ENCODE results near the gene NDUFV1.
"Not testable (repeated sequence)": the region's sequence is repeated elsewhere in the genome, so short reads cannot be mapped to it uniquely, and the experiment has no call there.

The NDUFV1 gene

GRCh38 chr11:67614730-67615714, 8.3 kb downstream of the NDUFV1 start:
- DNase-seq (ENCODE audit: low spot score): peak; percentile 73
- TF ChIP-seq CTCF (IDR thresholded peaks at IDR 0.05; ENCODE audit: extremely low read depth, missing control alignments): peak; percentile 52

GRCh38 chr11:67615728-67616430, 9.1 kb downstream of the NDUFV1 start:
- DNase-seq (ENCODE audit: low spot score): no peak
- TF ChIP-seq CTCF (IDR thresholded peaks at IDR 0.05; ENCODE audit: extremely low read depth, missing control alignments): no peak

DNA sequence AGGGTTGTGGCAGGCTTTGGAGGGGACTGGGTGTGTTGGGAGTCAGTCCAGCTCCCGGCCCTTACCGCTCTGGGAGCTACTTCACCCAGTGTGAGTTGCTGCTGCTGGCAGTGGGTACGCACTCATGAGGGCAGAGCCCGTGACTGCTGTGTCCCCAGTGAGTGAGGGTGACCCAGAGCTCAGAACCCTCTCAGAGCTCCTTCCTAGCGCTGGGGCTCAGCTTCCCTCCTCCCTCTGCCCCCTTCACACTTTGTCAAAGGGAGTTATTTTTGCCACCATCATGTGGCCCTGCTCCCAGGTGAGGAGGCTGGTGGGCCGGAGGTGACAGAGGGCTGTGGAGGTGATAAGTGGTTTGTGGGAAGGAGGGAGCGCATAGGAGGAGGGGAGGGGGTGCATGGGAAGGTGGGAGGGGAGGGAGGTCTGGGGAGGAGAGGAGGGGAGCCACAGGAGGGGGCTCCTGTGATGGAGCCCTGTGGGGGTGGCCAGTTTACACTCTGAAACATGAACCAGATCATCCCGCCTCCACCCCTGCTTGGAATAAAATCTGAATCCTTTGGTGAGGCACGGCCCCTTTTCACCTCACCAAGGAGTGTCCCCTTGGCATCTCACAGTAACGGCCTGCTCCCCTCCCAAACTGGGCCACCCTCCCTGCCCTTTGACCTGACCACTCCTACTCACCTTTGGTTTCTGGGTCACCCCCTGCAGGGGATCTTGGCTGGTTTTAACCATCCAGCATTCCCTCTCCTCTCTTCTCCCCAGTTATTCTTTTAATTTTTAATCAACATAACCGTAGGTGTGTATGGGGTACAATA, 9.9 kb downstream of the NDUFV1 start:
- TF ChIP-seq CTCF (IDR thresholded peaks at IDR 0.05; ENCODE audit: extremely low read depth, missing control alignments): no peak
- DNase-seq (ENCODE audit: low spot score): no peak

- no peak for DNase-seq (ENCODE audit: low spot score)
- TF ChIP-seq CTCF (IDR thresholded peaks at IDR 0.05; ENCODE audit: extremely low read depth, missing control alignments): no peak
Observed at GRCh38 chr11:67617243-67617953, 10.7 kb downstream of the NDUFV1 start.

- DNase-seq (ENCODE audit: low spot score): not testable (repeated sequence)
Observed at GRCh38 chr11:67618901-67619659, 12.3 kb downstream of the NDUFV1 start.

DNA sequence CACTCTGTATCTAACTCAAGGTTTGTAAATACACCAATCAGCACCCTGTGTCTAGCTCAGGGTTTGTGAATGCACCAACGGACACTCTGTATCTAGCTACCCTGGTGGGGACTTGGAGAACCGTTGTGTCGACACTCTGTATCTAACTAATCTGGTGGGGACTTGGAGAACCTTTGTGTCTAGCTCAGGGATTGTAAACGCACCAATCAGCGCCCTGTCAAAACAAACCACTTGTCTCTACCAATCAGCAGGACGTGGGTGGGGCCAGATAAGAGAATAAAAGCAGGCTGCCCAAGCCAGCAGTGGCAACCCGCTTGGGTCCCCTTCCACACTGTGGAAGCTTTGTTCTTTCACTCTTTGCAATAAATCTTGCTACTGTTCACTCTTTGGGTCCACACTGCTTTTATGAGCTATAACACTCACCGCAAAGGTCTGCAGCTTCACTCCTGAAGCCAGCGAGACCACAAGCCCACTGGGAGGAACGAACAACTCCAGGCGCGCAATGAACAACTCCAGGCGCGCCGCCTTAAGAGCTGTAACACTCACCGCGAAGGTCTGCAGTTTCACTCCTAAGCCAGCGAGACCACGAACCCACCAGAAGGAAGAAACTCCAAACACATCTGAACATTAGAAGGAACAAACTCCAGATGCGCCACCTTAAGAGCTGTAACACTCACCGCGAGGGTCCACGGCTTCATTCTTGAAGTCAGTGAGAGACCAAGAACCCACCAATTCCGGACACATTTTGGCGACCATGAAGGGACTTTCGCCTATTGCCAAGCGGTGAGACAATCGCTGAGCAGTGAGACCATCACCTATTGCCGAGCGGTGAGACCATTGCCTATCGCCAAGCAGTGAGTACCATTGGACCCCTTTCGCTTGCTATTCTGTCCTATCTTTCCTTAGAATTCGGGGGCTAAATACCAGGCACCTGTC, 13.2 kb downstream of the NDUFV1 start:
- DNase-seq (ENCODE audit: low spot score): not testable (repeated sequence)

- not testable (repeated sequence) for DNase-seq (ENCODE audit: low spot score)
Observed at GRCh38 chr11:67620621-67621020, 13.9 kb downstream of the NDUFV1 start.

- DNase-seq (ENCODE audit: low spot score): not testable (repeated sequence)
Observed at GRCh38 chr11:67621928-67622327, 15.2 kb downstream of the NDUFV1 start.

GRCh38 chr11:67622905-67623304, 16.2 kb downstream of the NDUFV1 start:
- not testable (repeated sequence) for DNase-seq (ENCODE audit: low spot score)

DNA sequence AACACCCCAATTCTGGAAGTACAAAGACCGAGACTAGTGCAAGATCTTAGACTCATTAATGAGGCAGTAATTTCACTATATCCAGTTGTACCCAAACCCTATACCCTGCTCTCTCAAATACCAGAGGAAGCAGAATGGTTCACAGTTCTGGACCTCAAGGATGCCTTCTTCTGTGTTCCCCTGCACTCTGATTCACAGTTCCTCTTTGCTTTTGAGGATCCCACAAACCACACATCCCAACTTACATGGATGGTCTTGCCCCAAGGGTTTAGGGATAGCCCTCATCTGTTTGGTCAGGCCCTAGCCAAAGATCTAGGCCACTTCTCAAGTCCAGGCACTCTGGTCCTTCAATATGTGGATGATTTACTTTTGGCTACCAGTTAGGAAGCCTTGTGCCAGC, 17.1 kb downstream of the NDUFV1 start:
- not testable (repeated sequence) for DNase-seq (ENCODE audit: low spot score)

GRCh38 chr11:67626131-67626833, 19.5 kb downstream of the NDUFV1 start:
- not testable (repeated sequence) for DNase-seq (ENCODE audit: low spot score)
